ENCODE results near the gene MON1A. TPM values are rescaled to one million over a fixed set of nuclear protein-coding genes. Genes with fewer than 3 reads are reported as not detected.

Gene MON1A
- total and polyA plus RNA-seq, 2 of the 8 experiments (the other 6 are each of a cell fraction or from before 2014, with no cell fraction given): 10.3 to 14.1 TPM

- Histone ChIP-seq H4K91ac (replicated peaks; ENCODE audit: insufficient read length, low read length) (no peak overlapping the region), H3K4me3 (ENCODE audit: extremely low read depth in 1 of 4, insufficient read depth in 2 of 4, low read depth in 3 of 4, low read length in 4 of 4) (peak overlapping the region; percentile 1 to 57 (median 53); a peak in 7 of 8 replicates), H3K4ac (replicated peaks; ENCODE audit: insufficient read length, low read depth, low read length) (no peak overlapping the region), H3K56ac (replicated peaks; ENCODE audit: insufficient read length, low read depth, low read length) (no peak overlapping the region), H4K8ac (ENCODE audit: extremely low read depth, insufficient read depth, low read length) (peak overlapping the region; percentile 84), H2BK15ac (ENCODE audit: low read length) (peak overlapping the region; percentile 81; the same call in 1 of the 2 replicates), H3K27me3 (replicated peaks in 1 of 4; ENCODE audit: control insufficient read depth in 3 of 4, extremely low read depth in 1 of 4, insufficient read depth in 3 of 4, low read length in 3 of 4) (peaks cover 0 to 18% (median 14%) of the 10 kb centered on the region in 4 experiments; a peak in 5 of 7 replicates), H2BK20ac (ENCODE audit: low read length) (no peak overlapping the region), H2BK5ac (ENCODE audit: low read depth, low read length) (peak overlapping the region; percentile 64; the same call in 1 of the 2 replicates), H3K9me3 (ENCODE audit: insufficient read depth in 2 of 2, low read depth in 1 of 2, low read length in 1 of 2) (no peaks in the 10 kb centered on the region), H2BK120ac (replicated peaks; ENCODE audit: low read depth, low read length) (no peak overlapping the region), H3K79me1 (ENCODE audit: low read depth, low read length) (no peaks in the 10 kb centered on the region), H3K18ac (ENCODE audit: extremely low read depth, low read length) (peak overlapping the region; percentile 62), H2BK12ac (ENCODE audit: low read depth, low read length) (no peak overlapping the region), H4K20me1 (replicated peaks in 1 of 2; ENCODE audit: control insufficient read depth in 1 of 2, insufficient read depth in 2 of 2, low read length in 2 of 2) (peaks cover 0 to 7% of the 10 kb centered on the region in 2 experiments), H2AFZ (ENCODE audit: low read length) (peak overlapping the region; percentile 62; the same call in 1 of the 2 replicates), H3K27ac (ENCODE audit: low read depth, low read length) (no peak overlapping the region), H3K79me2 (ENCODE audit: control insufficient read depth in 1 of 2, insufficient read depth in 2 of 2, low read length in 2 of 2) (no peaks in the 10 kb centered on the region), H2AK5ac (ENCODE audit: low read depth, low read length) (no peak overlapping the region), H3K14ac (ENCODE audit: insufficient read length) (no peak overlapping the region), H3K23me2 (ENCODE audit: low read depth, low read length) (peaks cover 8% of the 10 kb centered on the region; the same call in 1 of the 2 replicates), H3K9ac (replicated peaks in 1 of 4; ENCODE audit: extremely low read depth in 1 of 4, low read depth in 3 of 4, low read length in 3 of 4) (peak overlapping the region in 1 of 4 experiments; percentile 13; a peak in 1 of 7 replicates), H3K36me3 (ENCODE audit: control insufficient read depth in 2 of 4, insufficient read depth in 4 of 4, low read length in 3 of 4) (no peaks in the 10 kb centered on the region), H3K23ac (ENCODE audit: insufficient read length) (no peak overlapping the region), H3K4me1 (replicated peaks in 1 of 4; ENCODE audit: control insufficient read depth in 3 of 4, insufficient read depth in 4 of 4, low read length in 3 of 4) (peaks cover 5 to 38% (median 22%) of the 10 kb centered on the region in 4 experiments), H4K5ac (ENCODE audit: insufficient read length, low read depth, low read length) (no peak overlapping the region), H3K4me2 (ENCODE audit: insufficient read depth in 1 of 2, low read depth in 2 of 2, low read length in 2 of 2) (peak overlapping the region; percentile 56 to 89)
- WGBS, 2 experiments (ENCODE audit: extremely low coverage in 1 of 2, insufficient coverage in 1 of 2, insufficient read length in 1 of 2, insufficient replicate concordance in 2 of 2, low coverage in 1 of 2, low lambda C conversion rate in 2 of 2, missing lambda C conversion rate in 1 of 2): 13% methylated on average over 48 of the region's 48 CpGs; no CpG with 5 or more reads in 1 of the 2 experiments
- POLR2A ChIA-PET (ENCODE audit: partially characterized antibody): interaction anchor here (0.7 to 1.6 kb wide), 9 partner anchors 9 to 126 kb away, joined by 3 to 7 read pairs (median 4); partner anchors contain the start of genes MON1A, RBM6 and TRAIP
- DNase-seq (ENCODE audit: low read depth in 1 of 2, low spot score in 2 of 2) (no peak), FAIRE-seq (no peak)
- CTCF ChIA-PET (ENCODE audit: partially characterized antibody): interaction anchor here (0.6 to 16.1 kb wide), 31 partner anchors 7 to 246 kb away, joined by 3 to 306 read pairs (median 4); partner anchors contain the start of genes IP6K1, MON1A, RBM5 and RBM6
- TF ChIP-seq KDM5A (IDR thresholded peaks at IDR 0.05; ENCODE audit: low read length): no peak
- TF ChIP-seq POU5F1 (IDR thresholded peaks at IDR 0.05; ENCODE audit: low read depth, low read length): 0 out of 2 replicates have a peak, but pooled peaks have one; percentile 39
- TF ChIP-seq CREB1 (IDR thresholded peaks at IDR 0.05): peak; percentile 34; the same call in 1 of the 2 replicates
- TF ChIP-seq HDAC2 (IDR thresholded peaks at IDR 0.05; ENCODE audit: borderline replicate concordance in 1 of 2, low read depth in 2 of 2, low read length in 2 of 2): no peak
- TF ChIP-seq BCL11A (IDR thresholded peaks at IDR 0.05; ENCODE audit: low read depth in 2 of 2, low read length in 2 of 2): no peak
- TF ChIP-seq KDM4A (IDR thresholded peaks at IDR 0.05; ENCODE audit: low read depth, low read length, severe bottlenecking): peak; percentile 51
- TF ChIP-seq TCF12 (IDR thresholded peaks at IDR 0.05; ENCODE audit: low read depth, low read length): no peak
- TF ChIP-seq GTF2F1 (IDR thresholded peaks at IDR 0.05; ENCODE audit: borderline replicate concordance, low read depth, low read length): no peak
- TF ChIP-seq CTBP2 (IDR thresholded peaks at IDR 0.05; ENCODE audit: borderline replicate concordance, insufficient read depth, insufficient read length, low read length): peak; percentile 21
- TF ChIP-seq SP1 (IDR thresholded peaks at IDR 0.05; ENCODE audit: low read depth, low read length): 0 out of 2 replicates have a peak, but pooled peaks have one; percentile 7
- TF ChIP-seq EGR1 (IDR thresholded peaks at IDR 0.05; ENCODE audit: borderline replicate concordance, low read depth, low read length): no peak
These were observed 19.0 kb downstream of the MON1A start for GRCh38 chr3:49910409-49911123.
